ENCODE results near the gene TSKU. TPM values are rescaled to one million over a fixed set of nuclear protein-coding genes. Genes with fewer than 3 reads are reported as not detected.
A peak's percentile ranks its signal among the peaks of the same experiment; 100 is the strongest.

Gene TSKU
- total RNA-seq, 8 experiments from 2014 or later, result 12.1 to 95.3 (median 23.0) TPM

- peak in 1 of 8 experiments; percentile 34 for ATAC-seq (replicated peaks in 6 of 8)
- in situ Hi-C loops (cut with MboI; ENCODE audit: low pct_unique_long_range_greater_than_20kb in 2 of 9, low sequenced_read_pairs in 9 of 9, unreplicated experiment in 9 of 9), result loop anchor here in 5 of 9 experiments (25.0 kb wide), 2 partner anchors 168 to 293 kb away; partner anchors contain the start of gene B3GNT6 (in 4 of the 5)
- Histone ChIP-seq H3K4me1 (replicated peaks in 1 of 2) (no peaks in the 10 kb centered on the region), H3K4me3 (no peak overlapping the region), H3K27ac (no peak overlapping the region)
- 34 to 85% (median 75%) methylated on average over 2 to 8 of the region's 14 CpGs; no CpG with 5 or more reads in 3 of the 10 experiments for WGBS, 10 experiments
Observed at GRCh38 chr11:76744186-76745043, 38.7 kb upstream of the TSKU start.

- no peak for ATAC-seq (replicated peaks in 6 of 8)
- in situ Hi-C loops (cut with MboI; ENCODE audit: low pct_unique_long_range_greater_than_20kb in 2 of 9, low sequenced_read_pairs in 9 of 9, unreplicated experiment in 9 of 9), result loop anchor here in 5 of 9 experiments (25.0 kb wide), 2 partner anchors 167 to 292 kb away; partner anchors contain the start of gene B3GNT6 (in 4 of the 5)
- Histone ChIP-seq H3K4me1 (replicated peaks in 1 of 2) (no peaks in the 10 kb centered on the region), H3K4me3 (no peak overlapping the region), H3K27ac (no peak overlapping the region)
- WGBS, 10 experiments, result 80 to 100% (median 90%) methylated on average over 1 to 4 of the region's 4 CpGs; no CpG with 5 or more reads in 4 of the 10 experiments
Observed at GRCh38 chr11:76745044-76745376, 38.1 kb upstream of the TSKU start.

GRCh38 chr11:76745561-76746207 is 37.5 kb upstream of the TSKU start:
- Histone ChIP-seq H3K4me3 (no peak overlapping the region), H3K27ac (no peak overlapping the region), H3K4me1 (replicated peaks in 1 of 2) (no peaks in the 10 kb centered on the region)
- peak in 1 of 8 experiments; percentile 41 for ATAC-seq (replicated peaks in 6 of 8)
- 76 to 100% (median 86%) methylated on average over 1 to 6 of the region's 8 CpGs; no CpG with 5 or more reads in 5 of the 10 experiments for WGBS, 10 experiments
- in situ Hi-C loops (cut with MboI; ENCODE audit: low pct_unique_long_range_greater_than_20kb in 2 of 9, low sequenced_read_pairs in 9 of 9, unreplicated experiment in 9 of 9), result loop anchor here in 5 of 9 experiments (25.0 kb wide), 2 partner anchors 167 to 292 kb away; partner anchors contain the start of gene B3GNT6 (in 4 of the 5)

- no peak overlapping the region for H3K27ac ChIP-seq
- in situ Hi-C loops (cut with MboI; ENCODE audit: low pct_unique_long_range_greater_than_20kb in 2 of 9, low sequenced_read_pairs in 9 of 9, unreplicated experiment in 9 of 9), result loop anchor here in 5 of 9 experiments (25.0 kb wide), 2 partner anchors 165 to 290 kb away; partner anchors contain the start of gene B3GNT6 (in 4 of the 5)
- WGBS, 10 experiments, result 43 to 100% (median 87%) methylated on average over 1 to 6 of the region's 8 CpGs
- ATAC-seq (replicated peaks in 6 of 8), result peak in 2 of 8 experiments; percentile 20 to 29
- no peaks in the 10 kb centered on the region for H3K4me1 ChIP-seq (replicated peaks in 1 of 2)
- H3K4me3 ChIP-seq, result no peak overlapping the region
Observed at GRCh38 chr11:76747153-76747914, 35.8 kb upstream of the TSKU start.

GRCh38 chr11:76747915-76748860 is 35.0 kb upstream of the TSKU start:
- Histone ChIP-seq H3K4me3 (no peak overlapping the region), H3K4me1 (replicated peaks in 1 of 2) (peaks cover 0 to 3% of the 10 kb centered on the region in 2 donors), H3K27ac (no peak overlapping the region)
- in situ Hi-C loops (cut with MboI; ENCODE audit: low pct_unique_long_range_greater_than_20kb in 2 of 9, low sequenced_read_pairs in 9 of 9, unreplicated experiment in 9 of 9), result loop anchor here in 5 of 9 experiments (25.0 kb wide), 2 partner anchors 164 to 289 kb away; partner anchors contain the start of gene B3GNT6 (in 4 of the 5)
- no peak for ATAC-seq (replicated peaks in 6 of 8)
- 74 to 100% (median 79%) methylated on average over 2 to 7 of the region's 13 CpGs; no CpG with 5 or more reads in 5 of the 10 experiments for WGBS, 10 experiments

- Histone ChIP-seq H3K27ac (no peak overlapping the region), H3K4me3 (no peak overlapping the region), H3K4me1 (replicated peaks in 1 of 2) (peaks cover 0 to 6% of the 10 kb centered on the region in 2 donors)
- in situ Hi-C loops (cut with MboI; ENCODE audit: low pct_unique_long_range_greater_than_20kb in 2 of 9, low sequenced_read_pairs in 9 of 9, unreplicated experiment in 9 of 9), result loop anchor here in 5 of 9 experiments (25.0 kb wide), 2 partner anchors 163 to 288 kb away; partner anchors contain the start of gene B3GNT6 (in 4 of the 5)
- ATAC-seq (replicated peaks in 6 of 8), result no peak
- WGBS, 10 experiments, result 17 to 96% (median 72%) methylated on average over 1 to 5 of the region's 5 CpGs
Observed at GRCh38 chr11:76748948-76749347, 34.2 kb upstream of the TSKU start.

GRCh38 chr11:76750067-76750466 is 33.1 kb upstream of the TSKU start:
- Histone ChIP-seq H3K4me3 (no peak overlapping the region), H3K4me1 (replicated peaks in 1 of 2) (peaks cover 0 to 6% of the 10 kb centered on the region in 2 donors), H3K27ac (no peak overlapping the region)
- in situ Hi-C loops (cut with MboI; ENCODE audit: low pct_unique_long_range_greater_than_20kb in 2 of 9, low sequenced_read_pairs in 9 of 9, unreplicated experiment in 9 of 9), result no loop called here
- WGBS, 10 experiments, result 80 to 100% (median 100%) methylated on average over 1 to 2 of the region's 2 CpGs; no CpG with 5 or more reads in 4 of the 10 experiments
- no peak for ATAC-seq (replicated peaks in 6 of 8)

- in situ Hi-C loops (cut with MboI; ENCODE audit: low pct_unique_long_range_greater_than_20kb in 2 of 9, low sequenced_read_pairs in 9 of 9, unreplicated experiment in 9 of 9), result no loop called here
- 67 to 100% (median 83%) methylated on average over 1 to 3 of the region's 6 CpGs; no CpG with 5 or more reads in 5 of the 10 experiments for WGBS, 10 experiments
- no peak for ATAC-seq (replicated peaks in 6 of 8)
- H3K4me3 ChIP-seq, result no peak overlapping the region
- peaks cover 0 to 6% of the 10 kb centered on the region in 2 donors for H3K4me1 ChIP-seq (replicated peaks in 1 of 2)
- no peak overlapping the region for H3K27ac ChIP-seq
Observed at GRCh38 chr11:76750746-76751145, 32.4 kb upstream of the TSKU start.

GRCh38 chr11:76752321-76753143 is 30.6 kb upstream of the TSKU start:
- ATAC-seq (replicated peaks in 6 of 8), result peak in 7 of 8 experiments; percentile 23 to 98 (median 35)
- WGBS, 10 experiments, result 0 to 83% (median 4%) methylated on average over 2 to 15 of the region's 25 CpGs; no CpG with 5 or more reads in 4 of the 10 experiments

GRCh38 chr11:76753449-76753848 is 29.7 kb upstream of the TSKU start:
- no peak overlapping the region for H3K4me3 ChIP-seq
- in situ Hi-C loops (cut with MboI; ENCODE audit: low pct_unique_long_range_greater_than_20kb in 2 of 9, low sequenced_read_pairs in 9 of 9, unreplicated experiment in 9 of 9), result no loop called here
- peaks cover 0 to 6% of the 10 kb centered on the region in 2 donors for H3K4me1 ChIP-seq (replicated peaks in 1 of 2)
- ATAC-seq (replicated peaks in 6 of 8), result no peak
- H3K27ac ChIP-seq, result no peak overlapping the region
- WGBS, 10 experiments, result 67 to 100% (median 100%) methylated on average over 1 to 3 of the region's 3 CpGs; no CpG with 5 or more reads in 7 of the 10 experiments

More at GRCh38 chr11:76752321-76753143, 30.6 kb upstream of the TSKU start:
- Histone ChIP-seq H3K4me1 (replicated peaks in 1 of 2) (peaks cover 0 to 6% of the 10 kb centered on the region in 2 donors), H3K27ac (no peak overlapping the region), H3K4me3 (no peak overlapping the region)
- in situ Hi-C loops (cut with MboI; ENCODE audit: low pct_unique_long_range_greater_than_20kb in 2 of 9, low sequenced_read_pairs in 9 of 9, unreplicated experiment in 9 of 9), result no loop called here

GRCh38 chr11:76753950-76754349 is 29.2 kb upstream of the TSKU start:
- no peak for ATAC-seq (replicated peaks in 6 of 8)
- WGBS, 10 experiments, result 92 to 100% (median 93%) methylated on average over 2 to 6 of the region's 10 CpGs; no CpG with 5 or more reads in 6 of the 10 experiments
- in situ Hi-C loops (cut with MboI; ENCODE audit: low pct_unique_long_range_greater_than_20kb in 2 of 9, low sequenced_read_pairs in 9 of 9, unreplicated experiment in 9 of 9), result no loop called here

More at GRCh38 chr11:76753950-76754349, 29.2 kb upstream of the TSKU start:
- no peak overlapping the region for H3K4me3 ChIP-seq
- H3K4me1 ChIP-seq (replicated peaks in 1 of 2), result peaks cover 0 to 6% of the 10 kb centered on the region in 2 donors
- H3K27ac ChIP-seq, result no peak overlapping the region
